NOMO-1 (cell line): ENCODE measurements around the gene ZNF536.

Source experiments
- DNase-seq, 2 experiments: peaks; one replicate each; lab custom pipeline; 2025; ENCODE audit not compliant: unreplicated experiment in 2 of 2; lab: John Stamatoyannopoulos, UW

The ZNF536 gene

GRCh38 chr19:30555075-30555790 is 183.0 kb downstream of the ZNF536 start:
- DNase-seq, result peak; percentile 42 to 77

- DNase-seq, result no peak
These were observed 183.6 kb downstream of the ZNF536 start for GRCh38 chr19:30555791-30556110.

GRCh38 chr19:30556230-30556711 is 184.1 kb downstream of the ZNF536 start:
- no peak for DNase-seq

GRCh38 chr19:30557212-30557611 is 185.0 kb downstream of the ZNF536 start:
- peak in 1 of 2 experiments; percentile 30 for DNase-seq

- no peak for DNase-seq
These were observed 185.9 kb downstream of the ZNF536 start for GRCh38 chr19:30557927-30558557.

GRCh38 chr19:30558793-30559192 is 186.6 kb downstream of the ZNF536 start:
- DNase-seq, result peak; percentile 43 to 78

- DNase-seq, result no peak
These were observed 187.3 kb downstream of the ZNF536 start for GRCh38 chr19:30559446-30559845.

GRCh38 chr19:30562981-30563380 is 190.8 kb downstream of the ZNF536 start:
- no peak for DNase-seq

GRCh38 chr19:30563691-30564090 is 191.5 kb downstream of the ZNF536 start:
- DNase-seq, result no peak

- DNase-seq, result no peak
These were observed 192.4 kb downstream of the ZNF536 start for GRCh38 chr19:30564551-30565011.

GRCh38 chr19:30565636-30566035 is 193.5 kb downstream of the ZNF536 start:
- DNase-seq, result no peak

GRCh38 chr19:30566681-30567420 is 194.7 kb downstream of the ZNF536 start:
- DNase-seq, result no peak

- DNase-seq, result no peak
These were observed 195.5 kb downstream of the ZNF536 start for GRCh38 chr19:30567536-30568232.

GRCh38 chr19:30570194-30570593 is 198.0 kb downstream of the ZNF536 start:
- DNase-seq, result no peak

GRCh38 chr19:30577551-30578105 is 205.4 kb downstream of the ZNF536 start:
- no peak for DNase-seq

GRCh38 chr19:30579419-30579818 is 207.2 kb downstream of the ZNF536 start:
- DNase-seq, result no peak

- no peak for DNase-seq
These were observed 208.5 kb downstream of the ZNF536 start for GRCh38 chr19:30580673-30581072.

- no peak for DNase-seq
These were observed 211.9 kb downstream of the ZNF536 start for GRCh38 chr19:30584090-30584489.

- DNase-seq, result no peak
These were observed 215.7 kb downstream of the ZNF536 start for GRCh38 chr19:30587869-30588268.

GRCh38 chr19:30590596-30591229 is 218.5 kb downstream of the ZNF536 start:
- DNase-seq, result no peak
